Measurements from ENCODE around the gene IQSEC2.

The IQSEC2 gene

DNA sequence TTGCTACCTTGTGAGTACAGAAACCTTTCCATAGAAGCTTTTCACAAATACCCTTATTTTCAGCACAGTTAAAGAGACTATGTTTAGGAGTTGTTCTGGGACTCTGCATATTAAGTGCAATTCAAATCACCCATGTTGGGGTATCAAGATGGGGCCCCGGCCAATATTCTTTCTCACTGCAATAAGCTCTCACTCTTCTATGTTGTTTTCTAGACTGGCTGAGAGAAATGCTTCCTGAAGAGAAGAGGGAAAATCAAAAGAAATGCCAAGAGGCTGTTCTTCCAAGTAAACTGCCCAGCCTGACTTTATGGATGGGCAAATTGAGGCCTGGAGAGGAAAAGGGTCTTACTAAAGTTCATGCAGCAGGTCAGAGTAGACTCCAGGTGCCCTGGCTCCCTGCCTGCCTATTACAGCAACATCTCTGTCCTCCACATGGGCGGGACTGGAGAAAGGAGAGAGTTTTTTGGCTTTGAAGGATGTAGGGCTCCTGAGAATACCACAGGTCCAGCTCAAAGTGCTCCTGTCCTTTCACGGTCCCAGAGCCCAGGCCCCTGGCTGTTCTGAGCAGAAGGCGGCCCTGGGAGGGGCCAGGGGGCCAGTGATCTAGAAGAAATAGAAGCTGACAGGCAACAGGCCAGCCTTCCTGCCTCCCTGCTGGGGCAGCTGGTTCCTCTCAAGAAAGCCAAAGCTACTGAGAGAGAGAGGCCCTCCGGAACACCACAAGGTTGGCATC, 745 bp upstream of the IQSEC2 start:
- CTCF ChIA-PET = interaction anchor here (0.6 to 9.2 kb wide), 21 partner anchors 9 to 1732 kb away, joined by 3 to 153 read pairs (median 6); partner anchors contain the start of gene KDM5C
- peak overlapping the region; percentile 25; the same call in 1 of the 2 replicates for H3K27ac ChIP-seq (ENCODE audit: extremely low read depth, low read depth, low read length)
- POLR2A ChIA-PET = interaction anchor here (0.5 to 4.8 kb wide), 13 partner anchors 9 to 333 kb away, joined by 3 to 23 read pairs (median 4); partner anchors contain the start of genes KDM5C, RIBC1, SMC1A and TSPYL2

More for the DNA sequence above, 745 bp upstream of the IQSEC2 start:
- H3K4me3 ChIP-seq (ENCODE audit: low read depth, low read length) = no peak overlapping the region
- H3K36me3 ChIP-seq (ENCODE audit: control insufficient read depth in 2 of 2, insufficient read depth in 1 of 2, low read length in 2 of 2) = no peaks in the 10 kb centered on the region
- peaks cover 25% of the 10 kb centered on the region for H3K4me1 ChIP-seq (ENCODE audit: control insufficient read depth, insufficient read depth, low read length)
- H3K9me3 ChIP-seq (ENCODE audit: control insufficient read depth, insufficient read depth, low read depth, low read length) = no peaks in the 10 kb centered on the region
- TF ChIP-seq SCRT1 (tag by site-specific recombination; IDR thresholded peaks at IDR 0.05; ENCODE audit: borderline replicate concordance) = 0 out of 2 replicates have a peak, but pooled peaks have one; percentile 35
- no peak for TF ChIP-seq ZNF214 (tag by site-specific recombination; IDR thresholded peaks at IDR 0.05; ENCODE audit: borderline replicate concordance)
- no peak for TF ChIP-seq KLF17 (tag by site-specific recombination; IDR thresholded peaks at IDR 0.05)
- TF ChIP-seq, protein P1, sequence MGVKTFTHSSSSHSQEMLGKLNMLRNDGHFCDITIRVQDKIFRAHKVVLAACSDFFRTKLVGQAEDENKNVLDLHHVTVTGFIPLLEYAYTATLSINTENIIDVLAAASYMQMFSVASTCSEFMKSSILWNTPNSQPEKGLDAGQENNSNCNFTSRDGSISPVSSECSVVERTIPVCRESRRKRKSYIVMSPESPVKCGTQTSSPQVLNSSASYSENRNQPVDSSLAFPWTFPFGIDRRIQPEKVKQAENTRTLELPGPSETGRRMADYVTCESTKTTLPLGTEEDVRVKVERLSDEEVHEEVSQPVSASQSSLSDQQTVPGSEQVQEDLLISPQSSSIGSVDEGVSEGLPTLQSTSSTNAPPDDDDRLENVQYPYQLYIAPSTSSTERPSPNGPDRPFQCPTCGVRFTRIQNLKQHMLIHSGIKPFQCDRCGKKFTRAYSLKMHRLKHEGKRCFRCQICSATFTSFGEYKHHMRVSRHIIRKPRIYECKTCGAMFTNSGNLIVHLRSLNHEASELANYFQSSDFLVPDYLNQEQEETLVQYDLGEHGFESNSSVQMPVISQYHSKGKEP (tag by site-specific recombination; IDR thresholded peaks at IDR 0.05) = no peak
- peak; percentile 87 for TF ChIP-seq ZNF335 (tag by site-specific recombination; conservative IDR thresholded peaks at IDR 0.05)
- TF ChIP-seq ZNF596 (tag by site-specific recombination; IDR thresholded peaks at IDR 0.05) = no peak
- no peak for TF ChIP-seq ZNF510 (tag by site-specific recombination; IDR thresholded peaks at IDR 0.05; ENCODE audit: insufficient replicate concordance)
- peak; percentile 77 for TF ChIP-seq ZNF121 (tag by site-specific recombination; IDR thresholded peaks at IDR 0.05)
- TF ChIP-seq HOXD13 (CRISPR knock-in tag; IDR thresholded peaks at IDR 0.05; ENCODE audit: borderline replicate concordance) = no peak
- TF ChIP-seq ZNF10 (tag by site-specific recombination; IDR thresholded peaks at IDR 0.05) = no peak
- no peak for TF ChIP-seq BCL11A (tag by site-specific recombination; IDR thresholded peaks at IDR 0.05; ENCODE audit: low read depth)
- TF ChIP-seq ZNF670 (tag by site-specific recombination; IDR thresholded peaks at IDR 0.05; ENCODE audit: low read depth) = no peak
- peak; percentile 55 for TF ChIP-seq PRDM1 (tag by site-specific recombination; IDR thresholded peaks at IDR 0.05)
- TF ChIP-seq ZNF501 (tag by site-specific recombination; IDR thresholded peaks at IDR 0.05) = no peak
- TF ChIP-seq ZNF747 (tag by site-specific recombination; IDR thresholded peaks at IDR 0.05) = no peak
- TF ChIP-seq ZNF223 (tag by site-specific recombination; IDR thresholded peaks at IDR 0.05) = no peak
- TF ChIP-seq OSR2 (tag by site-specific recombination; IDR thresholded peaks at IDR 0.05) = peak; percentile 52; the same call in 1 of the 2 replicates
- TF ChIP-seq ZNF341 (tag by site-specific recombination; IDR thresholded peaks at IDR 0.05; ENCODE audit: low read depth) = peak; percentile 36
- TF ChIP-seq ZIC2 (tag by site-specific recombination; IDR thresholded peaks at IDR 0.05) = peak; percentile 50; the same call in 1 of the 2 replicates
- TF ChIP-seq PRDM4 (tag by site-specific recombination; IDR thresholded peaks at IDR 0.05) = no peak
- no peak for TF ChIP-seq ZNF433 (tag by site-specific recombination; IDR thresholded peaks at IDR 0.05; ENCODE audit: low read depth)
- TF ChIP-seq, protein P2, sequence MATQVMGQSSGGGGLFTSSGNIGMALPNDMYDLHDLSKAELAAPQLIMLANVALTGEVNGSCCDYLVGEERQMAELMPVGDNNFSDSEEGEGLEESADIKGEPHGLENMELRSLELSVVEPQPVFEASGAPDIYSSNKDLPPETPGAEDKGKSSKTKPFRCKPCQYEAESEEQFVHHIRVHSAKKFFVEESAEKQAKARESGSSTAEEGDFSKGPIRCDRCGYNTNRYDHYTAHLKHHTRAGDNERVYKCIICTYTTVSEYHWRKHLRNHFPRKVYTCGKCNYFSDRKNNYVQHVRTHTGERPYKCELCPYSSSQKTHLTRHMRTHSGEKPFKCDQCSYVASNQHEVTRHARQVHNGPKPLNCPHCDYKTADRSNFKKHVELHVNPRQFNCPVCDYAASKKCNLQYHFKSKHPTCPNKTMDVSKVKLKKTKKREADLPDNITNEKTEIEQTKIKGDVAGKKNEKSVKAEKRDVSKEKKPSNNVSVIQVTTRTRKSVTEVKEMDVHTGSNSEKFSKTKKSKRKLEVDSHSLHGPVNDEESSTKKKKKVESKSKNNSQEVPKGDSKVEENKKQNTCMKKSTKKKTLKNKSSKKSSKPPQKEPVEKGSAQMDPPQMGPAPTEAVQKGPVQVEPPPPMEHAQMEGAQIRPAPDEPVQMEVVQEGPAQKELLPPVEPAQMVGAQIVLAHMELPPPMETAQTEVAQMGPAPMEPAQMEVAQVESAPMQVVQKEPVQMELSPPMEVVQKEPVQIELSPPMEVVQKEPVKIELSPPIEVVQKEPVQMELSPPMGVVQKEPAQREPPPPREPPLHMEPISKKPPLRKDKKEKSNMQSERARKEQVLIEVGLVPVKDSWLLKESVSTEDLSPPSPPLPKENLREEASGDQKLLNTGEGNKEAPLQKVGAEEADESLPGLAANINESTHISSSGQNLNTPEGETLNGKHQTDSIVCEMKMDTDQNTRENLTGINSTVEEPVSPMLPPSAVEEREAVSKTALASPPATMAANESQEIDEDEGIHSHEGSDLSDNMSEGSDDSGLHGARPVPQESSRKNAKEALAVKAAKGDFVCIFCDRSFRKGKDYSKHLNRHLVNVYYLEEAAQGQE (tag by site-specific recombination; IDR thresholded peaks at IDR 0.05) = no peak
